ENCODE measurements around the gene HSD17B12.

GRCh38 chr11:43756575-43756974 lies 76.0 kb downstream of the HSD17B12 start:
- TF ChIP-seq TAF1 (IDR thresholded peaks at IDR 0.05; ENCODE audit: low read depth) = no peak
- no peak for TF ChIP-seq POLR2AphosphoS5 (IDR thresholded peaks at IDR 0.05)
- no peak for TF ChIP-seq CTCF (IDR thresholded peaks at IDR 0.05; ENCODE audit: poor library complexity, severe bottlenecking)

All from neural cell (in vitro differentiated cells).